IMR-90 (cell line): Measurements from ENCODE around the gene DPRX. TPM values are rescaled to one million over a fixed set of nuclear protein-coding genes. Genes with fewer than 3 reads are reported as not detected.

Experiments
- ATAC-seq: fragments of 200-7000 bp; cut with Tn5 transposase; 2 replicates; pipeline ENCODE4 v1.9.1; 2020; ENCODE audit warnings: low read depth, mild to moderate bottlenecking, moderate library complexity
- BruUV-seq: library from RNA; stranded (reverse); fragments of 400-500 nt; replicated peaks from 2 replicates; lab custom pipeline; 2021; lab: Mats Ljungman, UMichigan
- CTCF ChIA-PET: fragments of 300-600 bp; formaldehyde crosslinking; extraction: SDS; loops from one replicate; lab custom pipeline; 2021; ENCODE audit warnings: antibody characterized with exemption; lab: Yijun Ruan, JAX
- POLR2A ChIA-PET: fragments of 300-600 bp; sonication (Branson Sonifier 250); formaldehyde crosslinking; loops from one replicate; lab custom pipeline; 2022; ENCODE audit warnings: antibody characterized with exemption; ENCODE audit not compliant: unreplicated experiment; lab: Charles Lee
- DNase-seq: peaks from one replicate; pipeline ENCODE4 v3.0.0; 2013
- H2AFZ ChIP-seq: replicated peaks from 2 replicates; pipeline ENCODE3; 2013; ENCODE audit warnings: low read length, mild to moderate bottlenecking; ENCODE audit not compliant: poor library complexity
- H2AK5ac ChIP-seq: 2 replicates; pipeline ENCODE4 v1.6.1; 2013; ENCODE audit warnings: low read depth, low read length, inconsistent platforms
- H2AK9ac ChIP-seq: replicated peaks from 2 replicates; pipeline ENCODE3; 2013; ENCODE audit warnings: mild to moderate bottlenecking, low read depth, low read length, moderate library complexity; ENCODE audit not compliant: poor library complexity
- H2BK120ac ChIP-seq: 2 replicates; pipeline ENCODE4 v1.6.1; 2013; ENCODE audit warnings: low read depth, low read length, inconsistent platforms
- H2BK15ac ChIP-seq: 3 replicates; pipeline ENCODE4 v1.6.1; 2013; ENCODE audit warnings: low read depth, low read length, inconsistent platforms
- H2BK20ac ChIP-seq: 2 replicates; pipeline ENCODE4 v1.6.1; 2013; ENCODE audit warnings: low read depth, mild to moderate bottlenecking, inconsistent platforms, low read length, moderate library complexity
- H2BK5ac ChIP-seq: 2 replicates; pipeline ENCODE4 v1.6.1; 2013; ENCODE audit warnings: mild to moderate bottlenecking, low read depth, low read length, inconsistent platforms; ENCODE audit not compliant: poor library complexity, severe bottlenecking
- H3K14ac ChIP-seq: replicated peaks from 2 replicates; pipeline ENCODE4 v1.6.1; 2013; ENCODE audit warnings: low read depth, low read length, inconsistent platforms
- H3K18ac ChIP-seq: 2 replicates; pipeline ENCODE4 v1.6.1; 2013; ENCODE audit warnings: low read depth, low read length, control low read depth
- H3K23ac ChIP-seq: 2 replicates; pipeline ENCODE4 v1.6.1; 2013; ENCODE audit warnings: low read depth, low read length, inconsistent platforms
- H3K27ac ChIP-seq: 2 replicates; pipeline ENCODE4 v1.5.1; 2013; ENCODE audit warnings: mild to moderate bottlenecking, control low read depth, low read length; ENCODE audit not compliant: insufficient read depth
- H3K27me3 ChIP-seq: 2 replicates; pipeline ENCODE4 v1.6.1; 2013; ENCODE audit warnings: low read length; ENCODE audit not compliant: control insufficient read depth, insufficient read depth
- H3K36me3 ChIP-seq: 2 replicates; pipeline ENCODE4 v1.6.1; 2013; ENCODE audit warnings: low read length, mixed read lengths; ENCODE audit not compliant: control insufficient read depth, insufficient read depth
- H3K4ac ChIP-seq: 2 replicates; pipeline ENCODE4 v1.6.1; 2013; ENCODE audit warnings: low read depth, low read length, inconsistent platforms
- H3K4me1 ChIP-seq: 2 replicates; pipeline ENCODE4 v1.6.1; 2013; ENCODE audit warnings: low read length, mixed read lengths; ENCODE audit not compliant: control insufficient read depth, insufficient read depth
- H3K4me2 ChIP-seq: 2 replicates; pipeline ENCODE4 v1.6.1; 2013; ENCODE audit warnings: low read depth, mild to moderate bottlenecking, control low read depth, low read length, moderate library complexity
- H3K4me3 ChIP-seq: 2 replicates; pipeline ENCODE4 v1.5.1; 2013; ENCODE audit warnings: low read depth, mild to moderate bottlenecking, control low read depth, low read length, moderate library complexity; ENCODE audit not compliant: insufficient read depth
- H3K56ac ChIP-seq: 2 replicates; pipeline ENCODE4 v1.6.1; 2013; ENCODE audit warnings: low read length, inconsistent platforms; ENCODE audit not compliant: insufficient read depth; ENCODE audit errors: extremely low read depth
- H3K79me1 ChIP-seq, 2 experiments: 2 replicates each; pipeline ENCODE4 v1.6.1; 2013; ENCODE audit warnings: low read length in 2 of 2, inconsistent platforms in 1 of 2, low read depth in 1 of 2
- H3K9ac ChIP-seq: 2 replicates; pipeline ENCODE4 v1.6.1; 2013; ENCODE audit warnings: low read depth, low read length, control low read depth
- H3K9me1 ChIP-seq: 2 replicates; pipeline ENCODE4 v1.6.1; 2013; ENCODE audit warnings: low read length, inconsistent platforms; ENCODE audit not compliant: insufficient read depth
- H3K9me3 ChIP-seq: 2 replicates; pipeline ENCODE4 v1.6.1; 2013; ENCODE audit warnings: low read length; ENCODE audit not compliant: control insufficient read depth, insufficient read depth
- H4K20me1 ChIP-seq: 2 replicates; pipeline ENCODE4 v1.6.1; 2013; ENCODE audit warnings: low read length, inconsistent platforms; ENCODE audit not compliant: insufficient read depth
- H4K5ac ChIP-seq: 2 replicates; pipeline ENCODE4 v1.6.1; 2013; ENCODE audit warnings: mild to moderate bottlenecking, low read depth, low read length, control low read depth
- H4K8ac ChIP-seq, 2 experiments: 2 replicates each; pipeline ENCODE4 v1.6.1; 2013; ENCODE audit warnings: low read depth in 2 of 2, low read length in 2 of 2, control low read depth in 1 of 2, inconsistent platforms in 1 of 2
- H4K91ac ChIP-seq: 2 replicates; pipeline ENCODE4 v1.6.1; 2013; ENCODE audit warnings: low read depth, low read length, inconsistent platforms; ENCODE audit not compliant: insufficient read depth
- CEBPB ChIP-seq: IDR thresholded peaks from 2 replicates; pipeline ENCODE4 v1.6.1; 2012; ENCODE audit warnings: low read depth, low read length, improper control_type of control experiment
- WGBS, 2 experiments: methylation state at CpG; one replicate each; pipeline versions ENCODE4 v1.1.5 to v1.1.7; 2013; ENCODE audit warnings: missing lambda C conversion rate in 2 of 2; ENCODE audit not compliant: insufficient read length in 1 of 2; ENCODE audit errors: extremely low coverage in 2 of 2; 5-methylcytosine and 5-hydroxymethylcytosine counted together
- dilution Hi-C: fragments of 300-500 bp; cut with HindIII; formaldehyde crosslinking; loops from one replicate; pipeline ENCODE4 v1.14.3; 2018; ENCODE audit warnings: low sequenced_read_pairs; ENCODE audit not compliant: unreplicated experiment
- in situ Hi-C: fragments of 300-500 bp; cut with MboI; formaldehyde crosslinking; loops from 3 replicates; pipeline ENCODE4 v1.14.3; 2019; ENCODE audit warnings: low sequenced_read_pairs, inconsistent platforms, mixed read lengths
- intact Hi-C: fragments of 100-400 bp; cut with micrococcal nuclease; formaldehyde crosslinking; loops from 2 replicates; pipeline ENCODE4 v1.10.0; 2022
- polyA plus RNA-seq, 3 experiments: library from polyadenylated mRNA; depleted of rRNA; stranded (reverse); fragments of >200 nt; gene quantifications; 2 replicates each; pipeline ENCODE4 v1.2.3, GENCODE V29; 2012; ENCODE audit warnings: low replicate concordance in 1 of 3
- total RNA-seq: library from RNA; depleted of rRNA; stranded (reverse); fragments of >200 nt; gene quantifications from 2 replicates; pipeline ENCODE4 v1.2.3, GENCODE V29; 2012

The DPRX gene
- total and polyA plus RNA-seq, 2 of the 4 experiments (the other 2 are of a cell fraction), result not detected

DNA sequence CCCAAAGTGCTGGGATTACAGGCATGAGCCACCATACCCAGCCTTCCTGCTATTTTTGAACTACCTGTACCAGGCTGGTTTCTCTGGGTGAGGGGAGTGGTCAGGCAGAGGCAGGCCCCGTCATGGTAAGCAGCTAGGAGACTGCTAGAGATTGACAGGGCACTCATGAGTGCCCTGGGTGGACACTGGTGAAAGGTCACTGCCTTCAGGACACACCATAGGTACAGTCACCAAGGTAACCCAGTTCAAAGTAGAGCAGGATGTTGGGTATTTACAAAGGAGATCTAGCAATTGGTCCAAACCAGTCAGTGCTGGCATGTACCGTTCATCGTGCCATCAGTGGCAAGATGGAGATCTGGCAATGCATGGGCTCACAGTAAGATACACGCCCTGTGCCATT is 25.5 kb downstream of the DPRX start:
- Histone ChIP-seq H3K9me3 (peaks cover 38% of the 10 kb centered on the region), H2BK120ac (no peak overlapping the region), H4K91ac (no peak overlapping the region), H4K8ac (no peak overlapping the region), H2BK5ac (no peak overlapping the region), H4K5ac (no peak overlapping the region), H2BK15ac (no peak overlapping the region), H3K4me3 (no peak overlapping the region), H3K23ac (no peak overlapping the region), H2BK20ac (no peak overlapping the region), H2AK5ac (no peak overlapping the region), H3K18ac (no peak overlapping the region), H3K4me2 (no peak overlapping the region), H3K14ac (no peak overlapping the region), H3K79me1 (no peaks in the 10 kb centered on the region), H3K4ac (no peak overlapping the region), H3K36me3 (no peaks in the 10 kb centered on the region), H3K4me1 (no peaks in the 10 kb centered on the region), H3K9ac (no peak overlapping the region), H3K27ac (no peak overlapping the region), H4K20me1 (no peaks in the 10 kb centered on the region), H3K9me1 (no peaks in the 10 kb centered on the region), H2AK9ac (no peak overlapping the region), H2AFZ (no peak overlapping the region), H3K56ac (no peak overlapping the region), H3K27me3 (no peaks in the 10 kb centered on the region)
- dilution Hi-C loops (no loop called here), intact Hi-C loops (no loop called here), in situ Hi-C loops (no loop called here)
- no peak for TF ChIP-seq CEBPB
- POLR2A ChIA-PET, result no interaction called here
- ATAC-seq (no peak), DNase-seq (no peak)
- no TSS peak for BruUV-seq
- 70% methylated on average over 3 of the region's 4 CpGs; no CpG with 5 or more reads in 1 of the 2 experiments for WGBS, 2 experiments
- CTCF ChIA-PET, result no interaction called here
